H1 (cell line): ENCODE results near the gene COPS2. TPM values are rescaled to one million over a fixed set of nuclear protein-coding genes. Genes with fewer than 3 reads are reported as not detected.
"Not testable (repeated sequence)": the region's sequence is repeated elsewhere in the genome, so short reads cannot be mapped to it uniquely, and the experiment has no call there.

Experiments
- CTCF ChIA-PET: fragments of 300-600 bp; sonication (Branson Sonifier 250); formaldehyde crosslinking; loops from one replicate; lab custom pipeline; 2021; ENCODE audit not compliant: partially characterized antibody; lab: Charles Lee
- POLR2A ChIA-PET: fragments of 300-600 bp; sonication (Branson Sonifier 250); formaldehyde crosslinking; loops from one replicate; lab custom pipeline; 2021; ENCODE audit warnings: inconsistent platforms; ENCODE audit not compliant: partially characterized antibody; lab: Charles Lee
- DNase-seq, 2 experiments: peaks; one replicate each; pipeline versions ENCODE4 v3.0.0 to v3.0.0-alpha.2; 2010 to 2022; ENCODE audit warnings: low spot score in 2 of 2, low read depth in 1 of 2, mixed read lengths in 1 of 2
- FAIRE-seq: peaks from 2 replicates; lab custom pipeline; 2011; peaks lifted over from hg19 to GRCh38; lab: Jason Lieb, UNC
- H2AFZ ChIP-seq: 2 replicates; pipeline ENCODE4 v1.8.1; 2012; ENCODE audit warnings: low read length, inconsistent platforms
- H2AK5ac ChIP-seq: 2 replicates; pipeline ENCODE4 v1.6.1; 2013; ENCODE audit warnings: low read depth, low read length
- H2BK120ac ChIP-seq: replicated peaks from 2 replicates; pipeline ENCODE3; 2013; ENCODE audit warnings: low read depth, low read length, inconsistent platforms
- H2BK12ac ChIP-seq: 2 replicates; pipeline ENCODE4 v1.6.1; 2013; ENCODE audit warnings: low read depth, low read length
- H2BK15ac ChIP-seq: 2 replicates; pipeline ENCODE4 v1.6.1; 2013; ENCODE audit warnings: low read length
- H2BK20ac ChIP-seq: 2 replicates; pipeline ENCODE4 v1.6.1; 2013; ENCODE audit warnings: low read length
- H2BK5ac ChIP-seq: 2 replicates; pipeline ENCODE4 v1.6.1; 2013; ENCODE audit warnings: low read depth, low read length
- H3K14ac ChIP-seq: 2 replicates; pipeline ENCODE4 v1.6.1; 2013; ENCODE audit warnings: inconsistent platforms; ENCODE audit not compliant: insufficient read length
- H3K18ac ChIP-seq: 2 replicates; pipeline ENCODE4 v1.6.1; 2013; ENCODE audit warnings: low read length; ENCODE audit errors: extremely low read depth
- H3K23ac ChIP-seq: 2 replicates; pipeline ENCODE4 v1.6.1; 2013; ENCODE audit warnings: inconsistent platforms; ENCODE audit not compliant: insufficient read length
- H3K23me2 ChIP-seq: 2 replicates; pipeline ENCODE4 v1.6.1; 2013; ENCODE audit warnings: low read depth, low read length
- H3K27ac ChIP-seq: 2 replicates; pipeline ENCODE4 v1.6.1; 2011; ENCODE audit warnings: low read depth, low read length, inconsistent platforms
- H3K27me3 ChIP-seq, 4 experiments: replicated peaks in 1 of 4; 1 replicate in 1 of 4; 2 replicates in 3 of 4; pipeline versions ENCODE4 v1.6.1 to v1.8.1; 2011 to 2013; ENCODE audit warnings: low read length in 3 of 4, mild to moderate bottlenecking in 3 of 4, inconsistent platforms in 2 of 4, mixed read lengths in 2 of 4, moderate library complexity in 1 of 4; ENCODE audit not compliant: control insufficient read depth in 3 of 4, insufficient read depth in 3 of 4; ENCODE audit errors: extremely low read depth in 1 of 4
- H3K36me3 ChIP-seq, 4 experiments: 2 replicates each; pipeline versions ENCODE4 v1.6.1 to v1.8.1; 2011 to 2013; ENCODE audit warnings: mild to moderate bottlenecking in 4 of 4, low read length in 3 of 4, moderate library complexity in 2 of 4, control low read depth in 1 of 4, inconsistent platforms in 1 of 4; ENCODE audit not compliant: insufficient read depth in 4 of 4, control insufficient read depth in 2 of 4
- H3K4ac ChIP-seq: replicated peaks from 2 replicates; pipeline ENCODE3; 2013; ENCODE audit warnings: low read length, low read depth, mixed read lengths, inconsistent platforms; ENCODE audit not compliant: insufficient read length
- H3K4me1 ChIP-seq, 4 experiments: replicated peaks in 1 of 4; 1 replicate in 1 of 4; 2 replicates in 3 of 4; pipeline versions ENCODE4 v1.6.1 to v1.8.1; 2011 to 2013; ENCODE audit warnings: low read length in 3 of 4, inconsistent platforms in 2 of 4, mixed read lengths in 1 of 4; ENCODE audit not compliant: insufficient read depth in 4 of 4, control insufficient read depth in 3 of 4
- H3K4me2 ChIP-seq, 2 experiments: 2 replicates each; pipeline versions ENCODE4 v1.6.1 to v1.8.1; 2011 to 2013; ENCODE audit warnings: low read depth in 2 of 2, low read length in 2 of 2, control low read depth in 1 of 2, inconsistent platforms in 1 of 2, mild to moderate bottlenecking in 1 of 2; ENCODE audit not compliant: insufficient read depth in 1 of 2
- H3K4me3 ChIP-seq, 4 experiments: fragments of 200-600, 300-600 bp in 1 of 4; sonication (generic), shearing (Covaris generic), sonication (Bioruptor Twin) in 1 of 4; 2 replicates each; pipeline versions ENCODE4 v1.5.1 to v1.8.1; 2011 to 2016; ENCODE audit warnings: low read length in 4 of 4, low read depth in 3 of 4, control low read depth in 2 of 4, inconsistent platforms in 2 of 4, mild to moderate bottlenecking in 2 of 4, mixed read lengths in 1 of 4, moderate library complexity in 1 of 4; ENCODE audit not compliant: insufficient read depth in 2 of 4; ENCODE audit errors: extremely low read depth in 1 of 4
- H3K56ac ChIP-seq: replicated peaks from 2 replicates; pipeline ENCODE3; 2013; ENCODE audit warnings: low read depth, mild to moderate bottlenecking, mixed read lengths, low read length, inconsistent platforms; ENCODE audit not compliant: insufficient read length
- H3K79me1 ChIP-seq: 2 replicates; pipeline ENCODE4 v1.6.1; 2013; ENCODE audit warnings: low read depth, low read length, control low read depth
- H3K79me2 ChIP-seq, 2 experiments: 2 replicates each; pipeline versions ENCODE4 v1.6.1 to v1.8.1; 2012 to 2013; ENCODE audit warnings: low read length in 2 of 2, mild to moderate bottlenecking in 2 of 2, inconsistent platforms in 1 of 2; ENCODE audit not compliant: insufficient read depth in 2 of 2, control insufficient read depth in 1 of 2
- H3K9ac ChIP-seq, 4 experiments: replicated peaks in 1 of 4; 1 replicate in 1 of 4; 2 replicates in 3 of 4; pipeline versions ENCODE4 v1.6.1 to v1.8.1; 2011 to 2013; ENCODE audit warnings: low read depth in 3 of 4, low read length in 3 of 4, control low read depth in 2 of 4, mild to moderate bottlenecking in 2 of 4, moderate library complexity in 2 of 4, inconsistent platforms in 1 of 4; ENCODE audit errors: extremely low read depth in 1 of 4
- H3K9me3 ChIP-seq, 2 experiments: 2 replicates each; pipeline versions ENCODE4 v1.6.1 to v1.8.1; 2012 to 2013; ENCODE audit warnings: mild to moderate bottlenecking in 2 of 2, moderate library complexity in 2 of 2, control low read depth in 1 of 2, inconsistent platforms in 1 of 2, low read depth in 1 of 2, low read length in 1 of 2, mixed read lengths in 1 of 2; ENCODE audit not compliant: insufficient read depth in 2 of 2
- H4K20me1 ChIP-seq, 2 experiments: replicated peaks in 1 of 2; 2 replicates each; pipeline versions ENCODE3 to v1.8.1; 2011 to 2013; ENCODE audit warnings: inconsistent platforms in 2 of 2, low read length in 2 of 2, mild to moderate bottlenecking in 1 of 2; ENCODE audit not compliant: insufficient read depth in 2 of 2, control insufficient read depth in 1 of 2
- H4K5ac ChIP-seq: 2 replicates; pipeline ENCODE4 v1.6.1; 2013; ENCODE audit warnings: low read length, low read depth, mixed read lengths, inconsistent platforms; ENCODE audit not compliant: insufficient read length
- H4K8ac ChIP-seq: 2 replicates; pipeline ENCODE4 v1.8.0; 2013; ENCODE audit warnings: mild to moderate bottlenecking, moderate library complexity, low read length, inconsistent platforms; ENCODE audit not compliant: insufficient read depth; ENCODE audit errors: extremely low read depth
- H4K91ac ChIP-seq: replicated peaks from 2 replicates; pipeline ENCODE3; 2013; ENCODE audit warnings: low read length, mixed read lengths, inconsistent platforms; ENCODE audit not compliant: insufficient read length
- WGBS, 2 experiments: shearing (Covaris generic) in 1 of 2; methylation state at CpG; one replicate each; pipeline versions ENCODE4 v1.1.6 to v1.1.7; 2013 to 2015; ENCODE audit warnings: low lambda C conversion rate in 2 of 2, mixed read lengths in 2 of 2, inconsistent platforms in 1 of 2, low coverage in 1 of 2, missing lambda C conversion rate in 1 of 2; ENCODE audit not compliant: insufficient replicate concordance in 2 of 2, insufficient coverage in 1 of 2, insufficient read length in 1 of 2; ENCODE audit errors: extremely low coverage in 1 of 2, missing lambda C conversion rate in 1 of 2; 5-methylcytosine and 5-hydroxymethylcytosine counted together
- polyA plus RNA-seq, 7 experiments: library from polyadenylated mRNA; depleted of rRNA in 3 of 7; stranded (reverse) in 5 of 7; unstranded in 2 of 7; fragments of >200 nt in 5 of 7; fragments of 200-250 nt in 2 of 7; gene quantifications; 1 replicate in 5 of 7; 2 replicates in 1 of 7; 4 replicates in 1 of 7; pipeline versions ENCODE4 v1.2.1 to v1.2.3, GENCODE V29; 2011 to 2013; ENCODE audit warnings: missing spikeins in 2 of 7, mixed read lengths in 2 of 7
- total RNA-seq: library from RNA; stranded (reverse); fragmentation: NEBNext Ultra II Directional; extraction: Animal tissue kit (Norgen Biotek cat#: 25700); gene quantifications from 2 replicates; pipeline ENCODE4 v1.2.1, GENCODE V29; 2021

The COPS2 gene
- total and polyA plus RNA-seq, 2 of the 8 experiments (the other 6 are each of a cell fraction or from before 2014, with no cell fraction given): 17.7 to 85.1 TPM

- POLR2A ChIA-PET, H3K4me3 ChIP-seq, H3K9me3 ChIP-seq, H4K5ac ChIP-seq, H3K23ac ChIP-seq, H3K14ac ChIP-seq, H3K23me2 ChIP-seq, H2BK20ac ChIP-seq, H2BK5ac ChIP-seq, H4K8ac ChIP-seq, H4K91ac ChIP-seq, H2BK120ac ChIP-seq, H2AK5ac ChIP-seq, FAIRE-seq, H3K4ac ChIP-seq, H3K56ac ChIP-seq, H3K18ac ChIP-seq, DNase-seq, H3K27ac ChIP-seq, H3K36me3 ChIP-seq, H2AFZ ChIP-seq, H3K4me2 ChIP-seq, H2BK12ac ChIP-seq, H4K20me1 ChIP-seq, H3K79me1 ChIP-seq, H2BK15ac ChIP-seq, H3K9ac ChIP-seq, H3K27me3 ChIP-seq: not testable (repeated sequence)
- CTCF ChIA-PET: interaction anchor here (1.1 kb wide), 1 partner anchor 961 kb away, joined by 3 read pairs; no protein-coding TSS in a partner anchor
- Histone ChIP-seq H3K79me2 (peaks cover 0 to 17% of the 10 kb centered on the region in 2 experiments; a peak in 1 of 4 replicates), H3K4me1 (peaks cover 3 to 13% (median 6%) of the 10 kb centered on the region in 4 experiments; a peak in 6 of 7 replicates)
- WGBS, 2 experiments: 88% methylated on average over 3 of the region's 3 CpGs; no CpG with 5 or more reads in 1 of the 2 experiments
Observed at GRCh38 chr15:49183741-49184140, 28.3 kb upstream of the COPS2 start.
